ENCODE data around the gene DNAH17. TPM values are rescaled to one million over a fixed set of nuclear protein-coding genes. Genes with fewer than 3 reads are reported as not detected.

Gene DNAH17
- total RNA-seq, 1 experiment from 2014 or later: 0.69 TPM

DNA sequence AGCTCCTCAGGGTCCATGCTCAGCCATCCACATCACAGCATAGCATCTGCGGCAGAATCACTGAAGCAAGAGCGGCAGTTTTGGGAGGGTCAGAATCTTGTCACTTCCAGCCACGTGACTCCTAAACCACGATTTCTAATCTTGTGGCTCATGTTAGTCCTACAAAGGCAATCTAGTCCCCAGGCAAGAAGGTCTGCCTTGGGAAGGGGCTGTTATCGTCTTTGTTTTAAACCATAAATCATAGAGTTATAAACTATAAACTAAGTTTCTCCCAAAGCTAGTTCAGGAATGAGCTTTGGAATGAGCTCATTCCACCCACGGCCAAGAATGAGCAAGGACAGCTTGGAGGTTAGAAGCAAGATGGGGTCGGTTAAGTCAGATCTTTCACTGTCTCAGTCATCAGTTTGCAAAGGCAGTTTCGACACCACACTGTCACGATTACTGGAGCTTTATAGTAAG lies 20.8 kb upstream of the DNAH17 start (continued):
- TF ChIP-seq, protein P1, sequence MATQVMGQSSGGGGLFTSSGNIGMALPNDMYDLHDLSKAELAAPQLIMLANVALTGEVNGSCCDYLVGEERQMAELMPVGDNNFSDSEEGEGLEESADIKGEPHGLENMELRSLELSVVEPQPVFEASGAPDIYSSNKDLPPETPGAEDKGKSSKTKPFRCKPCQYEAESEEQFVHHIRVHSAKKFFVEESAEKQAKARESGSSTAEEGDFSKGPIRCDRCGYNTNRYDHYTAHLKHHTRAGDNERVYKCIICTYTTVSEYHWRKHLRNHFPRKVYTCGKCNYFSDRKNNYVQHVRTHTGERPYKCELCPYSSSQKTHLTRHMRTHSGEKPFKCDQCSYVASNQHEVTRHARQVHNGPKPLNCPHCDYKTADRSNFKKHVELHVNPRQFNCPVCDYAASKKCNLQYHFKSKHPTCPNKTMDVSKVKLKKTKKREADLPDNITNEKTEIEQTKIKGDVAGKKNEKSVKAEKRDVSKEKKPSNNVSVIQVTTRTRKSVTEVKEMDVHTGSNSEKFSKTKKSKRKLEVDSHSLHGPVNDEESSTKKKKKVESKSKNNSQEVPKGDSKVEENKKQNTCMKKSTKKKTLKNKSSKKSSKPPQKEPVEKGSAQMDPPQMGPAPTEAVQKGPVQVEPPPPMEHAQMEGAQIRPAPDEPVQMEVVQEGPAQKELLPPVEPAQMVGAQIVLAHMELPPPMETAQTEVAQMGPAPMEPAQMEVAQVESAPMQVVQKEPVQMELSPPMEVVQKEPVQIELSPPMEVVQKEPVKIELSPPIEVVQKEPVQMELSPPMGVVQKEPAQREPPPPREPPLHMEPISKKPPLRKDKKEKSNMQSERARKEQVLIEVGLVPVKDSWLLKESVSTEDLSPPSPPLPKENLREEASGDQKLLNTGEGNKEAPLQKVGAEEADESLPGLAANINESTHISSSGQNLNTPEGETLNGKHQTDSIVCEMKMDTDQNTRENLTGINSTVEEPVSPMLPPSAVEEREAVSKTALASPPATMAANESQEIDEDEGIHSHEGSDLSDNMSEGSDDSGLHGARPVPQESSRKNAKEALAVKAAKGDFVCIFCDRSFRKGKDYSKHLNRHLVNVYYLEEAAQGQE (IDR thresholded peaks at IDR 0.05; ENCODE audit: low read depth): no peak
- no peak for TF ChIP-seq FOSL1 (IDR thresholded peaks at IDR 0.05; ENCODE audit: low read depth)
- no peak for TF ChIP-seq ZNF274 (IDR thresholded peaks at IDR 0.05; ENCODE audit: low read depth, low read length)
- no peak for TF ChIP-seq ELF1 (IDR thresholded peaks at IDR 0.05; ENCODE audit: borderline replicate concordance, low read depth)
- TF ChIP-seq SP1 (IDR thresholded peaks at IDR 0.05; ENCODE audit: low read depth): no peak
- no peak for TF ChIP-seq CBX3 (IDR thresholded peaks at IDR 0.05; ENCODE audit: low read depth)
- no peak for TF ChIP-seq POLR2A (IDR thresholded peaks at IDR 0.05; ENCODE audit: borderline replicate concordance, extremely low read depth, insufficient read depth, insufficient read length)
- TF ChIP-seq SIN3A (IDR thresholded peaks at IDR 0.05; ENCODE audit: low read depth): no peak
- TF ChIP-seq ZFX (IDR thresholded peaks at IDR 0.05): no peak

DNA sequence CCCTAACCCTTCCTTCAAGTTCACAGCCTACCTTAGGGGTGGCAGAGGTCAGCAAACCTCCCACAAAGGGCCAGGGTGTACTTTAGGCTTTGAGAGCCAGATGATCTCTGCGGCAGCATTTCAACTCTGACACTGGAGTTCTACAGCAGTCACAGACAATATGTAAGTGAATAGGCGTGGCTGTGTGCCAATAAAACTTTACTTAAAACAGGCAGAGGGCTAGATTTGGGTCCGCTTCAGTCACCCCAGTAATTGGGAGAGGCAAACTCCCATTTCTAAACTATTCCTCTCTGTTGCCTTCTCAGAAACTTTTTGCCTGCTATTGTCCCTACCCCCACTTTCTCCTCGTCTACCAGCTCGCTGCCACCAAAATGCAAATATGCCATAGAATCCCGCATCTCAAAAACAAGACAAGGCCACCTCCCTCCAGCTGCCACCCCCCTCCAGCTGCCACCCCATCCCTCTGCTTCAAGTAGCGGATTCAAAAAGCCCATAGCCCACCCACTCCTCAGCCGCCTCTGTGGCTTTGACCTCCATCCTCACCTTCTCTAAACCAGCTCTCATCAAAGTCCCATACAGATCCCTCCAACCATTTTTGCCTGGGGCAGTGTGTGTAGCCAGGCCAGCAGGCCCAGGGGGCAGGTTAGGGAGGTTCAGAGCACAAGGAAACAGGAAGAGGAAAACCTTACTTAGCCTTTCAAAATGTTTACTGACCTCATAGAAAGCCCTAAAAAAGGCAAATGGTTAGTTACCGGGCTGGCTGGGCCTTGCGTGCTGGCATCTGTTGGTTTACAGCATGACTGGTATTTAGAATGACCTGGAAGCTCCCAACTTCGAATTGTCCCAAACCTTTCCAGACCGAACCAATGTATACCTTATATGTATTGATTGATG lies 19.9 kb upstream of the DNAH17 start:
- no peak overlapping the region for H3K4me3 ChIP-seq (replicated peaks in 1 of 2; ENCODE audit: low read depth in 1 of 2, low read length in 2 of 2)
- intact Hi-C loops (cut with micrococcal nuclease): no loop called here
- H3K27ac ChIP-seq (ENCODE audit: low read depth, low read length): no peak overlapping the region
- no TSS peak for BruUV-seq (replicated peaks)
- H3K9me2 ChIP-seq (ENCODE audit: insufficient read depth): no peaks in the 10 kb centered on the region
- no peaks in the 10 kb centered on the region for H3K79me2 ChIP-seq (ENCODE audit: insufficient read depth, low read length)
- no peaks in the 10 kb centered on the region for H4K20me1 ChIP-seq (ENCODE audit: insufficient read depth)
- ChIA-PET RAD21 (ENCODE audit: low non-redundant PET in 1 of 2, low total read pairs in 2 of 2, uncharacterized antibody in 2 of 2, unreplicated experiment in 2 of 2) (no interaction called here), POLR2A (no interaction called here), CTCF (interaction anchor here (1.9 kb wide), 1 partner anchor 100 kb away, joined by 7 read pairs; no protein-coding TSS in a partner anchor)
- peaks cover 13 to 15% of the 10 kb centered on the region in 2 experiments for H3K4me1 ChIP-seq (ENCODE audit: control insufficient read depth in 1 of 2, insufficient read depth in 2 of 2, low read length in 2 of 2)
- H3K9me3 ChIP-seq (ENCODE audit: control insufficient read depth in 1 of 2, insufficient read depth in 1 of 2, low read depth in 1 of 2, low read length in 2 of 2): no peaks in the 10 kb centered on the region
- ATAC-seq (no peak), DNase-seq (ENCODE audit: low read depth, low spot score) (no peak)
- no peak overlapping the region for H2AFZ ChIP-seq (ENCODE audit: low read depth, low read length, poor library complexity, severe bottlenecking)
- H3K36me3 ChIP-seq (ENCODE audit: control insufficient read depth in 1 of 2, insufficient read depth in 2 of 2, low read length in 2 of 2): no peaks in the 10 kb centered on the region
- no peak for TF ChIP-seq SP1 (IDR thresholded peaks at IDR 0.05; ENCODE audit: low read depth)
- TF ChIP-seq TCF7L2 (IDR thresholded peaks at IDR 0.05; ENCODE audit: borderline replicate concordance, extremely low read depth, insufficient read depth, insufficient read length): no peak
- no peak for TF ChIP-seq ELF1 (IDR thresholded peaks at IDR 0.05; ENCODE audit: borderline replicate concordance, low read depth)
- no peak for TF ChIP-seq ZFX (IDR thresholded peaks at IDR 0.05)
- no peak for TF ChIP-seq EZH2phosphoT487 (IDR thresholded peaks at IDR 0.05; ENCODE audit: borderline replicate concordance)
- no peak for TF ChIP-seq JUND (IDR thresholded peaks at IDR 0.05)
- TF ChIP-seq EZH2 (IDR thresholded peaks at IDR 0.05): no peak
- no peak for TF ChIP-seq EGR1 (IDR thresholded peaks at IDR 0.05; ENCODE audit: low read depth)
- no peak for TF ChIP-seq POLR2A (IDR thresholded peaks at IDR 0.05; ENCODE audit: borderline replicate concordance, extremely low read depth, insufficient read depth, insufficient read length)
- H3K4me2 ChIP-seq (ENCODE audit: low read length): no peak overlapping the region
- H3K27me3 ChIP-seq (ENCODE audit: insufficient read depth, low read length): peaks cover 5% of the 10 kb centered on the region; the same call in 1 of the 2 replicates
- no peak overlapping the region for H3K9ac ChIP-seq (ENCODE audit: low read length)

All from HCT116 (cell line).